Lung (tissue), 12 donors: ENCODE results near the gene APOA4. TPM values are rescaled to one million over a fixed set of nuclear protein-coding genes. Genes with fewer than 3 reads are reported as not detected.

ENCODE experiments used
- ATAC-seq: fragments of 200-7000 bp; cut with Tn5 transposase; one replicate; pipeline ENCODE4 v1.9.1; 2020; ENCODE audit warnings: moderate number of reproducible peaks; ENCODE audit not compliant: insufficient read depth, low FRiP score
- DNase-seq, 3 donors: peaks; one replicate each; pipeline ENCODE4 v3.0.0-alpha.2; 2013 to 2017
- H3K27ac ChIP-seq, 2 donors: one replicate each; pipeline ENCODE4 v1.5.1; 2013; ENCODE audit warnings: mild to moderate bottlenecking in 2 of 2, moderate library complexity in 2 of 2, control low read depth in 1 of 2, inconsistent platforms in 1 of 2, low read depth in 1 of 2, low read length in 1 of 2
- H3K27me3 ChIP-seq, 3 donors: one replicate each; pipeline ENCODE4 v1.5.1; 2013; ENCODE audit warnings: low read length in 2 of 3; ENCODE audit not compliant: control insufficient read depth in 3 of 3, insufficient read depth in 3 of 3
- H3K36me3 ChIP-seq, 4 donors: one replicate each; pipeline ENCODE4 v1.5.1; 2013; ENCODE audit warnings: low read length in 4 of 4, mild to moderate bottlenecking in 1 of 4, moderate library complexity in 1 of 4; ENCODE audit not compliant: control insufficient read depth in 4 of 4, insufficient read depth in 4 of 4
- H3K4me1 ChIP-seq, 5 donors: one replicate each; pipeline ENCODE4 v1.5.1; 2013; ENCODE audit warnings: low read length in 5 of 5, mild to moderate bottlenecking in 2 of 5, moderate library complexity in 1 of 5; ENCODE audit not compliant: control insufficient read depth in 5 of 5, insufficient read depth in 5 of 5
- H3K4me3 ChIP-seq: one replicate; pipeline ENCODE4 v1.5.1; 2013; ENCODE audit warnings: mild to moderate bottlenecking, control low read depth, moderate library complexity
- H3K9ac ChIP-seq, 2 donors: one replicate each; pipeline ENCODE4 v1.5.1; 2013; ENCODE audit warnings: low read length in 2 of 2, control low read depth in 1 of 2; ENCODE audit not compliant: insufficient read depth in 1 of 2
- H3K9me3 ChIP-seq, 4 donors: one replicate each; pipeline ENCODE4 v1.5.1; 2013; ENCODE audit warnings: low read length in 3 of 4, mild to moderate bottlenecking in 1 of 4, moderate library complexity in 1 of 4; ENCODE audit not compliant: control insufficient read depth in 4 of 4, insufficient read depth in 3 of 4
- WGBS, 2 donors: extraction: QIAGEN DNeasy Blood & Tissue Kit; methylation state at CpG; one replicate each; pipeline ENCODE4 v1.1.7; 2013; 5-methylcytosine and 5-hydroxymethylcytosine counted together
- polyA plus RNA-seq, 2 donors: library from polyadenylated mRNA; stranded (reverse); fragments of 200-250 nt; gene quantifications; one replicate each; pipeline ENCODE4 v1.2.1, GENCODE V29; 2013
- total RNA-seq, 2 donors: library from RNA; depleted of rRNA in 1 of 2; stranded (reverse); fragments of >200 nt in 1 of 2; gene quantifications; one replicate each; pipeline ENCODE4 v1.2.1, GENCODE V29; 2014 to 2021
- TF ChIP-seq, protein P1 (sequence below): IDR thresholded peaks from 2 replicates; pipeline ENCODE4 v1.5.1; 2012; ENCODE audit warnings: mild to moderate bottlenecking; ENCODE audit errors: control extremely low read depth, extremely low read depth
- donor health status: control.
- donor health status: control.
- donor health status: Bipolar disorder and iron deficiency.
- donor health status: healthy.
- donor health status: DM: yes; HTN: yes; CAD: no.

Gene APOA4
- total and polyA plus RNA-seq, 4 donors, result 0.06 TPM; not detected in 3

DNA sequence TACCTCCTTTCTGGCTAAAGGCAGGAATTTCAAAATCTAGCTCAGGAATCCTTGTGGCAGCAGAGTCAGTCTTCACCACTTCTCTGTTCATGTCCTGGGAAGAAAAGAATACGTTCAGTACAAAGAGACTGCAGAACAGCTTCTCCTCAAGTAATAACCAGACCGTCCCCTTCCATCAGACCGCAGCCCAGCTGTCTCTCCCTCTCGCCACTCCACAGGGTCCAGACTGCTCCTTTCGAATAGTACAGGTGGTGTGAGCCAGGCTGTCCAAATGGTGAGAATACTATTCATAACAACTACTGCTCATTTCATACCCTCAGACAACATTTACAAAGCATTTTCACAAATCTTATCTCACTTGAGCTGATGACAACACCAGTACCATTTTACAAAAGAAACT, 36.1 kb downstream of the APOA4 start:
- TF ChIP-seq, protein P1, sequence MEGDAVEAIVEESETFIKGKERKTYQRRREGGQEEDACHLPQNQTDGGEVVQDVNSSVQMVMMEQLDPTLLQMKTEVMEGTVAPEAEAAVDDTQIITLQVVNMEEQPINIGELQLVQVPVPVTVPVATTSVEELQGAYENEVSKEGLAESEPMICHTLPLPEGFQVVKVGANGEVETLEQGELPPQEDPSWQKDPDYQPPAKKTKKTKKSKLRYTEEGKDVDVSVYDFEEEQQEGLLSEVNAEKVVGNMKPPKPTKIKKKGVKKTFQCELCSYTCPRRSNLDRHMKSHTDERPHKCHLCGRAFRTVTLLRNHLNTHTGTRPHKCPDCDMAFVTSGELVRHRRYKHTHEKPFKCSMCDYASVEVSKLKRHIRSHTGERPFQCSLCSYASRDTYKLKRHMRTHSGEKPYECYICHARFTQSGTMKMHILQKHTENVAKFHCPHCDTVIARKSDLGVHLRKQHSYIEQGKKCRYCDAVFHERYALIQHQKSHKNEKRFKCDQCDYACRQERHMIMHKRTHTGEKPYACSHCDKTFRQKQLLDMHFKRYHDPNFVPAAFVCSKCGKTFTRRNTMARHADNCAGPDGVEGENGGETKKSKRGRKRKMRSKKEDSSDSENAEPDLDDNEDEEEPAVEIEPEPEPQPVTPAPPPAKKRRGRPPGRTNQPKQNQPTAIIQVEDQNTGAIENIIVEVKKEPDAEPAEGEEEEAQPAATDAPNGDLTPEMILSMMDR, result no peak
- Histone ChIP-seq H3K27ac (no peak overlapping the region), H3K9ac (peak overlapping the region; percentile 7 to 76), H3K4me3 (peak overlapping the region; percentile 82), H3K27me3 (no peaks in the 10 kb centered on the region), H3K36me3 (peaks cover 24 to 41% (median 32%) of the 10 kb centered on the region in 4 donors), H3K4me1 (peaks cover 5 to 25% (median 9%) of the 10 kb centered on the region in 5 donors), H3K9me3 (no peaks in the 10 kb centered on the region)
- 65 to 72% methylated on average over 5 of the region's 5 CpGs for WGBS, 2 donors
- no peak for ATAC-seq
- no peak for DNase-seq

GRCh38 chr11:116786326-116786725, 36.8 kb downstream of the APOA4 start:
- H3K27me3 ChIP-seq, result no peaks in the 10 kb centered on the region
- H3K27ac ChIP-seq, result no peak overlapping the region
- WGBS, 2 donors, result 89 to 94% methylated on average over 2 of the region's 2 CpGs
- H3K9me3 ChIP-seq, result no peaks in the 10 kb centered on the region
- peaks cover 27 to 42% (median 33%) of the 10 kb centered on the region in 4 donors for H3K36me3 ChIP-seq
- TF ChIP-seq, protein P1, result no peak
- DNase-seq (no peak), ATAC-seq (no peak)
- no peak overlapping the region for H3K4me3 ChIP-seq
- no peak overlapping the region for H3K9ac ChIP-seq
- peaks cover 3 to 19% (median 6%) of the 10 kb centered on the region in 5 donors for H3K4me1 ChIP-seq

DNA sequence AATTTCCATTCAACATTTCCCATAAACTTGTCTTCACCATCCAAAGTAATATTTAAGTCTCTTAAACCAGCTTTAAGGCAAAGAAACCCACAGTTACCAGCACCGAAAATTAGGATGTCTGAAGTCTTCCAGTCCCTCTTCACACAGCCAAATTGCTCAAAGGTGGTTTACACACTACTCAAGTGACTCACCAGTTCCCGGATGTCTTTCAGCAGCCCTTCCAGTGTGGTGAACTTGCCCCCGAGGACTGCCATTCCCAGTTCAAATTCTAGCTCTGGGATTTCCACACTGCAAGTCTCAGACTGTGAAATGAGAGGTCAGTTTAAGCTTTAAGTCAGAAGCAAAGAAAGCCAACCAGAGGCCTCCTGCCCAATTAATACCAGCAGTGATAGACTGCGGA, 40.4 kb downstream of the APOA4 start:
- DNase-seq (no peak), ATAC-seq (no peak)
- no peaks in the 10 kb centered on the region for H3K27me3 ChIP-seq
- TF ChIP-seq, protein P1, result no peak
- peaks cover 3 to 7% (median 5%) of the 10 kb centered on the region in 5 donors for H3K4me1 ChIP-seq
- peaks cover 45 to 61% (median 51%) of the 10 kb centered on the region in 4 donors for H3K36me3 ChIP-seq
- WGBS, 2 donors, result 86 to 93% methylated on average over 4 of the region's 4 CpGs
- H3K27ac ChIP-seq, result no peak overlapping the region
- H3K9ac ChIP-seq, result no peak overlapping the region
- no peak overlapping the region for H3K4me3 ChIP-seq
- no peaks in the 10 kb centered on the region for H3K9me3 ChIP-seq

GRCh38 chr11:116778556-116778955, 44.5 kb downstream of the APOA4 start:
- ATAC-seq (no peak), DNase-seq (no peak)
- Histone ChIP-seq H3K36me3 (peaks cover 33 to 39% (median 34%) of the 10 kb centered on the region in 4 donors), H3K9ac (no peak overlapping the region), H3K27ac (no peak overlapping the region), H3K4me3 (no peak overlapping the region), H3K27me3 (no peaks in the 10 kb centered on the region), H3K4me1 (peaks cover 0 to 3% (median 0%) of the 10 kb centered on the region in 5 donors), H3K9me3 (no peaks in the 10 kb centered on the region)
- TF ChIP-seq, protein P1, result no peak
- WGBS, 2 donors, result 95 to 99% methylated on average over 4 of the region's 4 CpGs
